ENCODE data around the gene P4HA2. TPM values are rescaled to one million over a fixed set of nuclear protein-coding genes. Genes with fewer than 3 reads are reported as not detected.
"Not testable (repeated sequence)": the region's sequence is repeated elsewhere in the genome, so short reads cannot be mapped to it uniquely, and the experiment has no call there.

Gene P4HA2
- total RNA-seq, 1 donor from 2014 or later: 25.1 TPM

- intact Hi-C loops (cut with micrococcal nuclease): not testable (repeated sequence)
Observed at GRCh38 chr5:132161574-132162326, 65.9 kb downstream of the P4HA2 start.

GRCh38 chr5:132156413-132156812, 71.2 kb downstream of the P4HA2 start:
- intact Hi-C loops (cut with micrococcal nuclease): no loop called here

GRCh38 chr5:132150565-132150964, 77.1 kb downstream of the P4HA2 start:
- intact Hi-C loops (cut with micrococcal nuclease): no loop called here

- intact Hi-C loops (cut with micrococcal nuclease): no loop called here
Observed at GRCh38 chr5:132147663-132148062, 80.0 kb downstream of the P4HA2 start.

GRCh38 chr5:132145326-132145725, 82.3 kb downstream of the P4HA2 start:
- intact Hi-C loops (cut with micrococcal nuclease): not testable (repeated sequence)

- intact Hi-C loops (cut with micrococcal nuclease): no loop called here
Observed at GRCh38 chr5:132143148-132143547, 84.5 kb downstream of the P4HA2 start.

- intact Hi-C loops (cut with micrococcal nuclease): no loop called here
Observed at GRCh38 chr5:132142459-132142858, 85.2 kb downstream of the P4HA2 start.

Other genes starting within 250 kb of the P4HA2 start
- gene ACSL6, start 216.2 kb downstream of the P4HA2 start, total RNA-seq: 19.1 and 26.6 TPM in 2 replicates
- 5.0 and 6.0 TPM in 2 replicates for gene IL3, start 167.2 kb downstream of the P4HA2 start, total RNA-seq
- 240 and 246 TPM in 2 replicates for gene CSF2, start 154.1 kb downstream of the P4HA2 start, total RNA-seq
- 0.17 and 0.74 TPM in 2 replicates for gene PDLIM4, start 29.8 kb upstream of the P4HA2 start, total RNA-seq
- gene SLC22A4, start 66.5 kb upstream of the P4HA2 start, total RNA-seq: 0.12 and 0.25 TPM in 2 replicates
- 4.8 and 5.0 TPM in 2 replicates for gene SLC22A5, start 141.9 kb upstream of the P4HA2 start, total RNA-seq